Suprapubic skin (tissue), 4 donors: Measurements from ENCODE around the gene MAP3K1.

Source experiments
- POLR2A ChIP-seq, 2 donors: fragments of 450-650 bp; IDR thresholded peaks; one replicate each; pipeline ENCODE4 v1.6.1; 2017; ENCODE audit warnings: antibody characterized with exemption in 2 of 2, mild to moderate bottlenecking in 2 of 2, moderate library complexity in 2 of 2
- POLR2AphosphoS5 ChIP-seq, 3 donors: sonication (generic); formaldehyde crosslinking; IDR thresholded peaks; one replicate each; pipeline ENCODE4 v1.6.1; 2017; ENCODE audit warnings: antibody characterized with exemption in 3 of 3
- TF ChIP-seq, protein P1 (sequence below), 2 donors: fragments of 200-600 bp in 1 of 2; fragments of 450-650 bp in 1 of 2; sonication (generic) in 1 of 2; IDR thresholded peaks; one replicate each; pipeline ENCODE4 v1.5.1; 2016 to 2019; ENCODE audit warnings: antibody characterized with exemption in 2 of 2, mild to moderate bottlenecking in 1 of 2, moderate library complexity in 1 of 2

DNA sequence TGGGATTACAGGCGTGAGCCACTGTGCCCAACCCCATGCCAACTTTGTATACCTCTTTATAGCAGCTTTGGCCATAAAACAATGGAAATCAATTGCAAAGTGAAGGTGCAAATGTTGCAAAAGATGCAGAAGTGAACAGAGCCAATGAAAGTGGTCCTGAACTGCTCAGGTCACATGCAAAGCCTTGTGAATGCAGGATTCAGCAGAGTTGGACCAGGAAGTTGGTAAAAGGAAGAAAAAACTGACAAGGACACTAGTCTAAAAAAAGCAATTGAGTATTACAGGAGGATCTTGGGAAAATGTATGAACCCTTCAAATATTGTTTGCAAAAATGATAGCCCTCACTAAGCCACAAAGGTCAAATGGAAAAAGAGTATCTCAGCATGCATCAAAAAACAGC lies 4.5 kb upstream of the MAP3K1 start:
- TF ChIP-seq POLR2A (IDR thresholded peaks at IDR 0.05): no peak
- TF ChIP-seq, protein P1, sequence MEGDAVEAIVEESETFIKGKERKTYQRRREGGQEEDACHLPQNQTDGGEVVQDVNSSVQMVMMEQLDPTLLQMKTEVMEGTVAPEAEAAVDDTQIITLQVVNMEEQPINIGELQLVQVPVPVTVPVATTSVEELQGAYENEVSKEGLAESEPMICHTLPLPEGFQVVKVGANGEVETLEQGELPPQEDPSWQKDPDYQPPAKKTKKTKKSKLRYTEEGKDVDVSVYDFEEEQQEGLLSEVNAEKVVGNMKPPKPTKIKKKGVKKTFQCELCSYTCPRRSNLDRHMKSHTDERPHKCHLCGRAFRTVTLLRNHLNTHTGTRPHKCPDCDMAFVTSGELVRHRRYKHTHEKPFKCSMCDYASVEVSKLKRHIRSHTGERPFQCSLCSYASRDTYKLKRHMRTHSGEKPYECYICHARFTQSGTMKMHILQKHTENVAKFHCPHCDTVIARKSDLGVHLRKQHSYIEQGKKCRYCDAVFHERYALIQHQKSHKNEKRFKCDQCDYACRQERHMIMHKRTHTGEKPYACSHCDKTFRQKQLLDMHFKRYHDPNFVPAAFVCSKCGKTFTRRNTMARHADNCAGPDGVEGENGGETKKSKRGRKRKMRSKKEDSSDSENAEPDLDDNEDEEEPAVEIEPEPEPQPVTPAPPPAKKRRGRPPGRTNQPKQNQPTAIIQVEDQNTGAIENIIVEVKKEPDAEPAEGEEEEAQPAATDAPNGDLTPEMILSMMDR (IDR thresholded peaks at IDR 0.05): no peak
- no peak for TF ChIP-seq POLR2AphosphoS5 (IDR thresholded peaks at IDR 0.05)
